Vein endothelial cell (primary cell): ENCODE measurements around the gene EFHB. TPM values are rescaled to one million over a fixed set of nuclear protein-coding genes. Genes with fewer than 3 reads are reported as not detected.

Experiments used
- total RNA-seq: library from RNA; depleted of rRNA; stranded (reverse); fragments of >200 nt; gene quantifications from 2 replicates; pipeline ENCODE4 v1.2.3, GENCODE V29; 2012

The EFHB gene
- 0.33 TPM in 1 of 2 replicates, not detected in the other for total RNA-seq

DNA sequence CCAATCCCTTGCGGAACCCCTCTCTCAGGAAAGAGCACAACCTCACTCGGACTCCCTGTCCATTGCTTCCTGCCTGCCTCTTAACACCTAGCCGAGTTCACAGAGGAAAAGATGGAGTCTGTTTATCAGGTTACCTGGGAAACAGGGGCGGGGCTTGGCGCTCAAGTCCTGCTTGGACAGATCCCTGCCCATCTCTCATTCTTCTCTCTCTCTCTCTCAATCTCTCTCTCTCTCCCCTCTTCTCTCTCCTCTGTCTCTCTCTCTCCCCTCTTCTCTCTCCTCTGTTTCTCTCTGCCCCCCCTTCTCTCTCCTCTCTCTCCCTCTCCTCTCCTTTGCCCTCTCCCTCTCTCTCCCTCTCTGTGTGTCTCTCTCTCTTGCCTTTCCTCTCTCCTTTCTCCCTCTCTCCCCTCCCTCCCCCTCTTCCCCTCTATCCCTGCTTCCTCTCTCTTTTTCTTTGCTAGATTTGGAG, at the start of gene EFHB:
TSS of gene EFHB (minus strand) at position 120 of the 469 bp plus-strand sequence. CDS start 199 bp downstream, outside the sequence.

GRCh38 chr3:19946832-19947548, 13.0 kb upstream of the EFHB start, which contains the start of gene RAB5A:
Gene RAB5A, plus strand, starts transcription at chr3:19947097. Its CDS starts 3,802 bp downstream, at chr3:19950899.

Other genes with a start within 250 kb of the EFHB start
- gene RAB5A, start 12.9 kb upstream of the EFHB start, total RNA-seq, result 119 and 131 TPM in 2 replicates
- gene PP2D1, start 78.0 kb upstream of the EFHB start, total RNA-seq, result not detected in 2 replicates
- gene KAT2B, start 106.2 kb upstream of the EFHB start, total RNA-seq, result 7.8 and 13.4 TPM in 2 replicates